ENCODE results near the gene GMEB1.

DNA sequence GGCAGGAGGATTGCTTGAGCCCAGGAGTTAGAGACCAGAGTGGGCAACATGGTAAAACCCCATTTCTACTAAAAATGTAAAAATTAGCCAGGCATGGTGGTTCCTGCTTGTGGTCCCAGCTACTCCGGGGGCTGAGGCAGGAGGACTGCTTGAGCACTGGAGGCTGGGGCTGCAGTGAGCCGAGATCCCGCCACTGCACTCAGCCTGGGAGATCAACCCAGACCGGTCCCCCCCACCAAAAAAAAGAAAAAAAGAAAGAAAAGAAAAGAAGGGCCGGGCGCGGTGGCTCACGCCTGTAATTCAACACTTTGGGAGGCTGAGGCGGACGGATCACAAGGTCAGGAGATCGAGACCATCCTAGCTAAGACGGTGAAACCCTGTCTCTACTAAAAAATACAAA lies 1.8 kb upstream of the GMEB1 start:
- TF ChIP-seq CTCF (IDR thresholded peaks at IDR 0.05) (no peak), ZFX (IDR thresholded peaks at IDR 0.05; ENCODE audit: borderline replicate concordance) (no peak)
